MM.1S (cell line): ENCODE measurements around the gene CTSO.
A peak's percentile ranks its signal among the peaks of the same experiment; 100 is the strongest.

Experiments
- DNase-seq: peaks from one replicate; pipeline ENCODE4 v3.0.0-alpha.2; 2015
- H2AFZ ChIP-seq: fragments of 300-600 bp; sonication (generic); 2 replicates; pipeline ENCODE4 v1.6.0; 2016; ENCODE audit warnings: antibody characterized with exemption, low read length
- H3F3A ChIP-seq: fragments of 300-600 bp; sonication (generic); 2 replicates; pipeline ENCODE4 v1.6.1; 2016; ENCODE audit warnings: mild to moderate bottlenecking, antibody characterized with exemption, low read length, moderate library complexity, mixed read lengths; ENCODE audit not compliant: insufficient read depth
- H3K27ac ChIP-seq: fragments of 300-600 bp; sonication (generic); 2 replicates; pipeline ENCODE4 v1.5.1; 2016; ENCODE audit warnings: mild to moderate bottlenecking, low read length
- H3K27me3 ChIP-seq: fragments of 300-600 bp; sonication (generic); replicated peaks from 2 replicates; pipeline ENCODE4 v1.6.0; 2016; ENCODE audit warnings: low read length; ENCODE audit not compliant: insufficient read depth
- H3K36me3 ChIP-seq: fragments of 300-600 bp; sonication (generic); replicated peaks from 2 replicates; pipeline ENCODE4 v1.6.1; 2016; ENCODE audit warnings: mild to moderate bottlenecking, low read length, mixed read lengths; ENCODE audit not compliant: insufficient read depth
- H3K4me1 ChIP-seq: fragments of 300-600 bp; sonication (generic); 2 replicates; pipeline ENCODE4 v1.6.1; 2016; ENCODE audit warnings: low read length, mixed read lengths
- H3K4me2 ChIP-seq: fragments of 300-600 bp; sonication (generic); 2 replicates; pipeline ENCODE4 v1.6.0; 2016; ENCODE audit warnings: low read depth, low read length
- H3K4me3 ChIP-seq: fragments of 300-600 bp; sonication (generic); 2 replicates; pipeline ENCODE4 v1.5.1; 2016; ENCODE audit warnings: low read length, mixed read lengths
- H3K79me2 ChIP-seq: fragments of 300-600 bp; sonication (generic); 2 replicates; pipeline ENCODE4 v1.6.1; 2016; ENCODE audit warnings: mixed run types, low read length, mixed read lengths
- H3K9ac ChIP-seq: fragments of 300-600 bp; sonication (generic); 2 replicates; pipeline ENCODE4 v1.6.1; 2016; ENCODE audit warnings: low read length, mixed read lengths
- H3K9me2 ChIP-seq: fragments of 300-600 bp; sonication (generic); replicated peaks from 2 replicates; pipeline ENCODE4 v1.6.1; 2016; ENCODE audit warnings: mild to moderate bottlenecking, low read length, mixed read lengths; ENCODE audit not compliant: insufficient read depth
- H3K9me3 ChIP-seq: fragments of 300-600 bp; sonication (generic); replicated peaks from 2 replicates; pipeline ENCODE4 v1.6.1; 2016; ENCODE audit warnings: mild to moderate bottlenecking, low read length, mixed read lengths; ENCODE audit not compliant: insufficient read depth
- H4K20me1 ChIP-seq: fragments of 300-600 bp; sonication (generic); 2 replicates; pipeline ENCODE4 v1.6.1; 2016; ENCODE audit warnings: mild to moderate bottlenecking, low read length, moderate library complexity, mixed read lengths; ENCODE audit not compliant: insufficient read depth
- CTCF ChIP-seq: fragments of 300-600 bp; sonication (generic); IDR thresholded peaks from 2 replicates; pipeline ENCODE4 v1.5.1; 2016; ENCODE audit warnings: antibody characterized with exemption, low read length, mixed read lengths
- EZH2 ChIP-seq: fragments of 300-600 bp; sonication (generic); optimal IDR thresholded peaks from 2 replicates; pipeline ENCODE3; 2017; ENCODE audit warnings: low read depth, mild to moderate bottlenecking, antibody characterized with exemption, low read length, mixed read lengths
- EZH2phosphoT487 ChIP-seq: fragments of 300-600 bp; sonication (generic); IDR thresholded peaks from 2 replicates; pipeline ENCODE4 v1.6.1; 2018; ENCODE audit warnings: antibody characterized with exemption, low read length

CTSO gene

GRCh38 chr4:155903453-155903852 is 50.2 kb downstream of the CTSO start, which contains the start of gene TDO2:
Gene TDO2, plus strand, starts transcription at chr4:155903696. Its CDS starts 63 bp downstream, at chr4:155903759.
- Histone ChIP-seq H3K9ac (no peak within 1 kb of the TSS), H3K36me3 (no peaks in the 10 kb centered on the region), H3K9me3 (no peaks in the 10 kb centered on the region), H2AFZ (no peak within 1 kb of the TSS), H3K4me2 (no peak within 1 kb of the TSS), H3K9me2 (no peaks in the 10 kb centered on the region), H3K4me3 (no peak within 1 kb of the TSS), H3F3A (peaks cover 20% of the 10 kb centered on the region), H3K4me1 (peaks cover 33% of the 10 kb centered on the region), H3K79me2 (no peaks in the 10 kb centered on the region), H4K20me1 (no peaks in the 10 kb centered on the region), H3K27me3 (no peaks in the 10 kb centered on the region), H3K27ac (no peak within 1 kb of the TSS)
- TF ChIP-seq CTCF = no peak
- TF ChIP-seq EZH2 = no peak
- TF ChIP-seq EZH2phosphoT487 = no peak
- DNase-seq = no peak

GRCh38 chr4:155901013-155901412 is 52.7 kb downstream of the CTSO start:
- Histone ChIP-seq H2AFZ (peak overlapping the region; percentile 18; the same call in 1 of the 2 replicates), H3K27ac (peak overlapping the region; percentile 45; the same call in 1 of the 2 replicates), H3F3A (peaks cover 9% of the 10 kb centered on the region), H4K20me1 (no peaks in the 10 kb centered on the region), H3K4me1 (peaks cover 16% of the 10 kb centered on the region), H3K4me2 (peak overlapping the region; percentile 35), H3K9me2 (no peaks in the 10 kb centered on the region), H3K4me3 (no peak overlapping the region), H3K9me3 (no peaks in the 10 kb centered on the region), H3K9ac (no peak overlapping the region), H3K27me3 (no peaks in the 10 kb centered on the region), H3K79me2 (no peaks in the 10 kb centered on the region), H3K36me3 (no peaks in the 10 kb centered on the region)
- DNase-seq = no peak
- no peak for TF ChIP-seq EZH2
- no peak for TF ChIP-seq CTCF
- TF ChIP-seq EZH2phosphoT487 = no peak

- Histone ChIP-seq H3K9ac (no peak overlapping the region), H3K27me3 (no peaks in the 10 kb centered on the region), H2AFZ (peak overlapping the region; percentile 18; the same call in 1 of the 2 replicates), H3K4me2 (peak overlapping the region; percentile 35), H3K4me3 (no peak overlapping the region), H4K20me1 (no peaks in the 10 kb centered on the region), H3K27ac (peak overlapping the region; percentile 45; the same call in 1 of the 2 replicates), H3K4me1 (peaks cover 16% of the 10 kb centered on the region), H3F3A (peaks cover 9% of the 10 kb centered on the region), H3K9me2 (no peaks in the 10 kb centered on the region), H3K36me3 (no peaks in the 10 kb centered on the region), H3K79me2 (no peaks in the 10 kb centered on the region), H3K9me3 (no peaks in the 10 kb centered on the region)
- peak; percentile 40 for DNase-seq
- TF ChIP-seq EZH2 (no peak), EZH2phosphoT487 (no peak), CTCF (no peak)
These were observed 53.3 kb downstream of the CTSO start for GRCh38 chr4:155900381-155900780.
